ENCODE data around the gene B4GALT5. TPM values are rescaled to one million over a fixed set of nuclear protein-coding genes. Genes with fewer than 3 reads are reported as not detected.
"Not testable (repeated sequence)": the region's sequence is repeated elsewhere in the genome, so short reads cannot be mapped to it uniquely, and the experiment has no call there.

B4GALT5 gene
- total RNA-seq, 2 donors from 2014 or later, result 34.5 to 56.2 TPM

DNA sequence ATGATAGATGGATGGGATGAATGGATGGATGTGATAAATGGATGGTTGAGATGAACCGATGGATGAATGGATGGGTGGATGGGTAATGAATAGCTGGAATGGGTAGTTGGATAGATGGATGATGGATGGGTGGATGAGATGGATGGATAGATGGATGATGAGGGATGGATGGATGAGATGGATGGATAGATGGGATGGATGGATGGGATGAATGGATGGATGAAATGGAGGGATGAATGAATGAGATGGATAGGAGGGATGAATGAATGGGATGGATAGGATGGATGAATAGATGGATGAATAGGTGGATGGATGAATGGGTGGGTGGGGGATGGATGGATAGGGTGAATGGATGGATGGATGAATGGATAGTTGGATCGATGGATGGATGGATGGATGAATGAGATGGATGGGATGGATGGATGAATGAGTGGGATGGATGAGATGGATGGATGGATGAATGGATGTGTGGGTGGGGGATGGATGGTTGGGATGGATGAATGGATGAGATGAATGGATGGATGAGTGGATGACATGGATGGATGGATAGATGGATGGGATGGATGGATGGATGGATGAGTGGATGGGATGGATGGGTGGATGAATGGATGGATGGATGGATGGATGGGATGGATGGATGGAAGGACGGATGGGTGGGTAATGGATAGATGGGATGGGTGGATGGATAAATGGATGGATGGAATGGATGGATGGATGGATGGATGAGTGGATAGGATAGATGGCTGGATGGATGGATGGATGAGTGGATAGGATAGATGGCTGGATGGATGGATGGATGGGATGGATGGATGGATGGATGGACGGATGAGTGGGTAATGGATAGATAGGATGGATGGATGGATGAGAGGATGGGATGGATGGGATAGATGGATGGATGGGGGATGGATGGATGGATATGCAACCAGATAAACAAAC lies 94.3 kb downstream of the B4GALT5 start:
- TF ChIP-seq, protein P1, sequence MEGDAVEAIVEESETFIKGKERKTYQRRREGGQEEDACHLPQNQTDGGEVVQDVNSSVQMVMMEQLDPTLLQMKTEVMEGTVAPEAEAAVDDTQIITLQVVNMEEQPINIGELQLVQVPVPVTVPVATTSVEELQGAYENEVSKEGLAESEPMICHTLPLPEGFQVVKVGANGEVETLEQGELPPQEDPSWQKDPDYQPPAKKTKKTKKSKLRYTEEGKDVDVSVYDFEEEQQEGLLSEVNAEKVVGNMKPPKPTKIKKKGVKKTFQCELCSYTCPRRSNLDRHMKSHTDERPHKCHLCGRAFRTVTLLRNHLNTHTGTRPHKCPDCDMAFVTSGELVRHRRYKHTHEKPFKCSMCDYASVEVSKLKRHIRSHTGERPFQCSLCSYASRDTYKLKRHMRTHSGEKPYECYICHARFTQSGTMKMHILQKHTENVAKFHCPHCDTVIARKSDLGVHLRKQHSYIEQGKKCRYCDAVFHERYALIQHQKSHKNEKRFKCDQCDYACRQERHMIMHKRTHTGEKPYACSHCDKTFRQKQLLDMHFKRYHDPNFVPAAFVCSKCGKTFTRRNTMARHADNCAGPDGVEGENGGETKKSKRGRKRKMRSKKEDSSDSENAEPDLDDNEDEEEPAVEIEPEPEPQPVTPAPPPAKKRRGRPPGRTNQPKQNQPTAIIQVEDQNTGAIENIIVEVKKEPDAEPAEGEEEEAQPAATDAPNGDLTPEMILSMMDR (IDR thresholded peaks at IDR 0.05), result no peak
- intact Hi-C loops (cut with DNase I), result loop anchor here (10.0 kb wide), 1 partner anchor 305 kb away; no protein-coding TSS in a partner anchor
- H3K27me3 ChIP-seq, result no peaks in the 10 kb centered on the region
- H3K4me1 ChIP-seq, result no peaks in the 10 kb centered on the region
- H3K9me3 ChIP-seq, result no peaks in the 10 kb centered on the region
- H3K36me3 ChIP-seq, result no peaks in the 10 kb centered on the region
- no peak overlapping the region for H3K4me3 ChIP-seq
- DNase-seq, result no peak
- H3K27ac ChIP-seq, result no peak overlapping the region
- H3K9ac ChIP-seq (ENCODE audit: low read depth in 2 of 2, low read length in 2 of 2), result no peak overlapping the region

DNA sequence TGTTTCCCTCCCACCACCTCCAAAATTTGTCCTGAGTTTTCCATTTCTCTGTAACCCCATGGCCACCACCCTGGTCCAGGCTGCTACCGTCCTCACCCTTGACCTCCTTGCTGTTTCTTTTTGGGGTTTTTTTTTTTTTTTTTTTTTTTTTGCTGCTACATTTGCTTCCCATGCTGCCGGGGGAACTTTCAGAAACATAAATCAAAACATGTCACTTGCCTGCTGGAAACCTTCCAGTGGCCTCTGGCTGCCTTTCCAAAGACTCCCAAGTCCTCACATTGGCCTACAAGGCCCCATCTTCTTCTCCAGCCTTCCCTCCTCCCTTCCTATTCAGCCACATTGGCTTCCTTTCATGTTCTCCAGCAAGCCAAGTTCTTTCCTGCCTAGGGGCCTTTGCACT lies 95.4 kb downstream of the B4GALT5 start:
- H3K9ac ChIP-seq (ENCODE audit: low read depth in 2 of 2, low read length in 2 of 2), result no peak overlapping the region

DNA sequence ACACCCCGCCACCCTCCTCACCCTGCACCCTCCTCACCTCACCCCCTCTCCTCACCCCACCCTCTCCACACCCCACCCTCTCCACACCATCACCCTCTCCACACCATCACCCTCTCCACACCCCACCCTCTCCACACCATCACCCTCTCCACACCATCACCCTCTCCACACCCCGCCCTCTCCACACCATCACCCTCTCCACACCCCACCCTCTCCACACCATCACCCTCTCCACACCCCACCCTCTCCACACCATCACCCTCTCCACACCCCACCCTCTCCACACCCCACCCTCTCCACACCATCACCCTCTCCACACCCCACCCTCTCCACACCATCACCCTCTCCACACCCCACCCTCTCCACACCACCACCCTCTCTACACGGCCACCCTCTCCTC lies 96.3 kb downstream of the B4GALT5 start:
- intact Hi-C loops (cut with DNase I), result loop anchor here (10.0 kb wide), 1 partner anchor 307 kb away; no protein-coding TSS in a partner anchor
- H3K36me3 ChIP-seq; H3K4me3 ChIP-seq; H3K4me1 ChIP-seq; H3K9me3 ChIP-seq; DNase-seq; H3K27ac ChIP-seq; H3K27me3 ChIP-seq; H3K9ac ChIP-seq (ENCODE audit: low read depth in 2 of 2, low read length in 2 of 2): not testable (repeated sequence)

More for the DNA sequence above, 95.4 kb downstream of the B4GALT5 start:
- Histone ChIP-seq H3K9me3 (no peaks in the 10 kb centered on the region), H3K4me3 (no peak overlapping the region), H3K4me1 (no peaks in the 10 kb centered on the region), H3K36me3 (no peaks in the 10 kb centered on the region), H3K27ac (no peak overlapping the region), H3K27me3 (no peaks in the 10 kb centered on the region)
- TF ChIP-seq, protein P1 (IDR thresholded peaks at IDR 0.05), result no peak
- DNase-seq, result no peak
- intact Hi-C loops (cut with DNase I), result loop anchor here (10.0 kb wide), 1 partner anchor 307 kb away; no protein-coding TSS in a partner anchor

DNA sequence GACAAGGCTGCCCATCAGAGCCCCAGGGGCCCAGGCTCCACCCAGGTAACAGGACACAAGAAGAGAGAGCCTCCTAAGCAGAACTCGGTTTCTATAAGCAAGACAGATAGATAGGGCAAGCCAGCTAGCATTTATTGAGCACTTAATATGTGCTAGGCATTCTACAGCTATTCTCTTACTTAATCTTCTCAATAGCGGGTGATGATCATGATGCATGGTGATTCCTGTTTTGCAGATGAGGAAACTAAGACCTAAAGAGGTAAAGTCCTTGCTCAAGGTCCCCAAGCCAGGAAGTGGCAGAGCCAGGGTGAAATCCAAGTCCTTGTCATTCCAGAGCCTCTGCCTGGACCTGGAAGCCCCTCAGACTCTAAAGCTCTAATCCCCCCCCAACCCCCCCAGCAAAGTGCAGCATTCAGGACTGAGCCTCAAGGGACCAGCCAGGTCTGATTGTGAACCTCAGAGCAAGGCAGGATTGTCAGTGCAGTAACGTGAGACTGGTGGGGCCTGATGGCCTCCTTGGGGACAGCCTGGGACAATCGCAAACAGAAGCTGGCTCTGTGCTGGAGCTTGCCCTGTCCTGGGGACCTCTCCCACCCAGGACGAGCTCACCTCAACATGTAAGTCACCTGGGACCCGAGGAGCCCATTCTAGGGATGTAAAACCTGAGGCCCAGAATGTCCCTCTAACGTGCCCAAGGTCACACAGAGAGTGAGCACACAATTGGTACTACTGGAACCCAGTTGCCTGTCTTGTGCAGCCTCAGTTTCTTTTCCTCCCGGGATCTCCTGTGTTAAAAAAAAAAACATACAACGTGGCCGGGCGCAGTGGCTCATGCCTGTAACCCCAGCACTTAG lies 97.3 kb downstream of the B4GALT5 start:
- DNase-seq, result no peak

DNA sequence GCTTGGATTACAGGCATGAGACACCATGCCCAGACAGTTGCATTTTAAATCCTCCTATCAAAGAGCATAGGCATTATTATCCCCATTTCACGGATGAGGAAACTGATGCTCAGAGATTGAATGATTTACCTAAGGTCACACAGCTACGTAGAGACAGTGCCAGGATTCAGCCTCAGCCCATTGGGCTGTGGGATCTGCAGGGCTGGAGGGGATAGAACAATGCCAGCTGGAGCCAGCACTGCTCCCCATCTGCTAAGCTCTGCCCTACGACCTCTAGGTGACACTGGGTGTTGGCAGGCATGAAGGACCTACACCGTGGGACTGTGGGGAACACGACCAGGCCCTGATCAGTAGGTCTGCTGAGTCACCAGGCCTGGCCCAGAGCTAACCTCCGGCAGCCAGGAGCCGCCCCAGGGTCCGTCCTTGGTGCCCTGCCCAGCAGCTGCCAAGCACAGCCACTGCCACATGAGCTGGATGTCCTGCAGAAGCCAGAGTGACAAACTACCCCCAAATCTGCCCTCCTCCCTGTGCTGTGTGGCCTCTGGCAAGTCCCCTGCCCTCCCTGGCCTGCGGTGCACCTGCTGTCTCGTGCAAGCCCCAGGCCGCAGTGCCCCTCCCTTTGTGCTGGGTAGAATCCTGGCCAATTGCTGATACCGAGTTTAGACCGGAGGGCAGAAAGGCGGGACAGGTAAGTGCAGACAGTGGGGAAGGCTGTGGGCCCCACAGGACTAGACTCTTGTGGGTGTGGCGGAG lies 98.1 kb downstream of the B4GALT5 start:
- DNase-seq, result peak; percentile 50
- H3K36me3 ChIP-seq, result no peaks in the 10 kb centered on the region
- H3K27me3 ChIP-seq, result no peaks in the 10 kb centered on the region
- H3K27ac ChIP-seq, result no peak overlapping the region
- H3K9me3 ChIP-seq, result no peaks in the 10 kb centered on the region
- no peak overlapping the region for H3K9ac ChIP-seq (ENCODE audit: low read depth in 2 of 2, low read length in 2 of 2)
- no peak overlapping the region for H3K4me3 ChIP-seq
- TF ChIP-seq, protein P1 (IDR thresholded peaks at IDR 0.05), result no peak
- H3K4me1 ChIP-seq, result peaks cover 4% of the 10 kb centered on the region
- intact Hi-C loops (cut with DNase I), result loop anchor here (10.0 kb wide), 1 partner anchor 309 kb away; no protein-coding TSS in a partner anchor

More for the DNA sequence above, 97.3 kb downstream of the B4GALT5 start:
- Histone ChIP-seq H3K9ac (ENCODE audit: low read depth in 2 of 2, low read length in 2 of 2) (no peak overlapping the region), H3K4me1 (peaks cover 2% of the 10 kb centered on the region), H3K9me3 (no peaks in the 10 kb centered on the region), H3K4me3 (no peak overlapping the region), H3K27me3 (no peaks in the 10 kb centered on the region), H3K36me3 (no peaks in the 10 kb centered on the region), H3K27ac (no peak overlapping the region)
- TF ChIP-seq, protein P1 (IDR thresholded peaks at IDR 0.05), result no peak
- intact Hi-C loops (cut with DNase I), result loop anchor here (10.0 kb wide), 1 partner anchor 308 kb away; no protein-coding TSS in a partner anchor

GRCh38 chr20:49615051-49615400 lies 98.7 kb downstream of the B4GALT5 start:
- H3K27me3 ChIP-seq; H3K4me3 ChIP-seq; H3K4me1 ChIP-seq; H3K36me3 ChIP-seq; H3K27ac ChIP-seq; H3K9ac ChIP-seq (ENCODE audit: low read depth in 2 of 2, low read length in 2 of 2); H3K9me3 ChIP-seq; DNase-seq: not testable (repeated sequence)
- intact Hi-C loops (cut with DNase I), result loop anchor here (10.0 kb wide), 1 partner anchor 310 kb away; no protein-coding TSS in a partner anchor
